ENCODE results near the gene ZFYVE28. TPM values are rescaled to one million over a fixed set of nuclear protein-coding genes. Genes with fewer than 3 reads are reported as not detected.

ZFYVE28 gene
- total and polyA plus RNA-seq, 2 experiments from 2014 or later = 4.6 to 9.6 TPM

- no peak for DNase-seq
- H3K27ac ChIP-seq = no peak overlapping the region
These were observed 90.9 kb downstream of the ZFYVE28 start for GRCh38 chr4:2327579-2327978.

GRCh38 chr4:2324891-2325290 lies 93.6 kb downstream of the ZFYVE28 start:
- Histone ChIP-seq H3K9me3 (ENCODE audit: low read depth) (no peaks in the 10 kb centered on the region), H3K27me3 (replicated peaks; ENCODE audit: insufficient read depth) (no peaks in the 10 kb centered on the region), H3K9ac (no peak overlapping the region), H3K4me1 (ENCODE audit: insufficient read depth) (peaks cover 6% of the 10 kb centered on the region), H2AFZ (no peak overlapping the region), H3K79me2 (ENCODE audit: insufficient read depth) (no peaks in the 10 kb centered on the region), H3K9me2 (ENCODE audit: insufficient read depth) (no peaks in the 10 kb centered on the region), H3F3A (ENCODE audit: insufficient read depth) (peaks cover 7% of the 10 kb centered on the region; the same call in 1 of the 2 replicates), H3K4me2 (ENCODE audit: unreplicated experiment) (no peak overlapping the region), H3K36me3 (ENCODE audit: low read depth) (peaks cover 14% of the 10 kb centered on the region), H4K20me1 (ENCODE audit: insufficient read depth) (no peaks in the 10 kb centered on the region), H3K27ac (no peak overlapping the region), H3K4me3 (no peak overlapping the region)
- WGBS, 2 experiments (ENCODE audit: low coverage in 1 of 2, low lambda C conversion rate in 2 of 2, missing lambda C conversion rate in 2 of 2) = 73 to 76% methylated on average over 1 of the region's 1 CpG
- no peak for TF ChIP-seq EZH2 (IDR thresholded peaks at IDR 0.05; ENCODE audit: insufficient read depth, poor library complexity, severe bottlenecking)
- no peak for TF ChIP-seq EZH2phosphoT487 (IDR thresholded peaks at IDR 0.05; ENCODE audit: insufficient read depth, low read depth)
- in situ Hi-C loops (cut with MboI) = no loop called here
- DNase-seq = no peak

More at GRCh38 chr4:2327579-2327978, 90.9 kb downstream of the ZFYVE28 start:
- Histone ChIP-seq H4K20me1 (ENCODE audit: insufficient read depth) (no peaks in the 10 kb centered on the region), H3K4me2 (ENCODE audit: unreplicated experiment) (no peak overlapping the region), H3K36me3 (ENCODE audit: low read depth) (peaks cover 14% of the 10 kb centered on the region), H3F3A (ENCODE audit: insufficient read depth) (peaks cover 7% of the 10 kb centered on the region; the same call in 1 of the 2 replicates), H3K9me3 (ENCODE audit: low read depth) (no peaks in the 10 kb centered on the region), H2AFZ (no peak overlapping the region), H3K4me1 (ENCODE audit: insufficient read depth) (peaks cover 14% of the 10 kb centered on the region), H3K27me3 (replicated peaks; ENCODE audit: insufficient read depth) (no peaks in the 10 kb centered on the region), H3K4me3 (no peak overlapping the region), H3K9me2 (ENCODE audit: insufficient read depth) (no peaks in the 10 kb centered on the region), H3K79me2 (ENCODE audit: insufficient read depth) (no peaks in the 10 kb centered on the region), H3K9ac (no peak overlapping the region)
- TF ChIP-seq EZH2 (IDR thresholded peaks at IDR 0.05; ENCODE audit: insufficient read depth, poor library complexity, severe bottlenecking) = no peak
- in situ Hi-C loops (cut with MboI) = no loop called here

GRCh38 chr4:2322841-2323240 lies 95.6 kb downstream of the ZFYVE28 start:
- in situ Hi-C loops (cut with MboI) = no loop called here
- Histone ChIP-seq H3K9ac (no peak overlapping the region), H3F3A (ENCODE audit: insufficient read depth) (no peaks in the 10 kb centered on the region), H3K79me2 (ENCODE audit: insufficient read depth) (no peaks in the 10 kb centered on the region), H3K36me3 (ENCODE audit: low read depth) (peaks cover 6% of the 10 kb centered on the region; the same call in 1 of the 2 replicates), H3K9me3 (ENCODE audit: low read depth) (no peaks in the 10 kb centered on the region), H4K20me1 (ENCODE audit: insufficient read depth) (no peaks in the 10 kb centered on the region), H3K4me2 (ENCODE audit: unreplicated experiment) (no peak overlapping the region), H2AFZ (no peak overlapping the region), H3K9me2 (ENCODE audit: insufficient read depth) (no peaks in the 10 kb centered on the region), H3K4me1 (ENCODE audit: insufficient read depth) (no peaks in the 10 kb centered on the region), H3K27ac (no peak overlapping the region), H3K27me3 (replicated peaks; ENCODE audit: insufficient read depth) (no peaks in the 10 kb centered on the region), H3K4me3 (no peak overlapping the region)
- TF ChIP-seq EZH2 (IDR thresholded peaks at IDR 0.05; ENCODE audit: insufficient read depth, poor library complexity, severe bottlenecking) (no peak), EZH2phosphoT487 (IDR thresholded peaks at IDR 0.05; ENCODE audit: insufficient read depth, low read depth) (no peak)
- 58 to 61% methylated on average over 13 of the region's 13 CpGs for WGBS, 2 experiments (ENCODE audit: low coverage in 1 of 2, low lambda C conversion rate in 2 of 2, missing lambda C conversion rate in 2 of 2)
- no peak for DNase-seq

- no peak overlapping the region for H3K4me2 ChIP-seq (ENCODE audit: unreplicated experiment)
- H3K36me3 ChIP-seq (ENCODE audit: low read depth) = 0 out of 2 replicates have a peak, but pooled peaks cover under 1% of the 10 kb centered on the region
- H3K9me2 ChIP-seq (ENCODE audit: insufficient read depth) = no peaks in the 10 kb centered on the region
- WGBS, 2 experiments (ENCODE audit: low coverage in 1 of 2, low lambda C conversion rate in 2 of 2, missing lambda C conversion rate in 2 of 2) = 91 to 93% methylated on average over 10 of the region's 10 CpGs
- no peaks in the 10 kb centered on the region for H4K20me1 ChIP-seq (ENCODE audit: insufficient read depth)
- in situ Hi-C loops (cut with MboI) = no loop called here
- no peaks in the 10 kb centered on the region for H3F3A ChIP-seq (ENCODE audit: insufficient read depth)
- no peak overlapping the region for H3K9ac ChIP-seq
- no peaks in the 10 kb centered on the region for H3K27me3 ChIP-seq (replicated peaks; ENCODE audit: insufficient read depth)
- H3K27ac ChIP-seq = no peak overlapping the region
- H2AFZ ChIP-seq = no peak overlapping the region
- TF ChIP-seq EZH2phosphoT487 (IDR thresholded peaks at IDR 0.05; ENCODE audit: insufficient read depth, low read depth) (no peak), EZH2 (IDR thresholded peaks at IDR 0.05; ENCODE audit: insufficient read depth, poor library complexity, severe bottlenecking) (no peak)
- no peaks in the 10 kb centered on the region for H3K9me3 ChIP-seq (ENCODE audit: low read depth)
- no peaks in the 10 kb centered on the region for H3K79me2 ChIP-seq (ENCODE audit: insufficient read depth)
- H3K4me1 ChIP-seq (ENCODE audit: insufficient read depth) = no peaks in the 10 kb centered on the region
- H3K4me3 ChIP-seq = no peak overlapping the region
- no peak for DNase-seq
These were observed 96.2 kb downstream of the ZFYVE28 start for GRCh38 chr4:2322227-2322626.
